ENCODE measurements around the gene VPS45.

DNA sequence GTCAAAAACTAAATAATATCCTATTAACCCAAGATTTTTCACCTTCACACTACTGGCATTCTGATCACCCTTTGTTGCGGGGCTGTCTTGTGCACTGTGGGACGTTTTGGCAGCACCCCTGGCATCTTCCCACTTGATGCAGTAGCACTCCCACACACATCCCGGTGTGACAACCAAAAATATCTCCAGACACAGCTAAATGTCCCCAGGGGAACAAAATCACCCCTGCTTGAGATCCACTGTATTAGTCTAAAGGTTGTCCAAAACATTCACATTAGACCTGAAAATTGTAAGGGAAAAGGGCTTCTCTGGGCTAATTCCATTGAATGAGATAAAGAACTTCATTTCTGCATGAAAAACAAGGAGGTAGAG, 120.0 kb downstream of the VPS45 start:
- TF ChIP-seq SIN3A (IDR thresholded peaks at IDR 0.05; ENCODE audit: borderline replicate concordance, low read depth, low read length) (no peak), JUND (IDR thresholded peaks at IDR 0.05) (no peak), POLR2AphosphoS5 (IDR thresholded peaks at IDR 0.05; ENCODE audit: low read depth, low read length) (no peak), RAD21 (IDR thresholded peaks at IDR 0.05; ENCODE audit: low read length) (no peak)
- TF ChIP-seq, protein P1, sequence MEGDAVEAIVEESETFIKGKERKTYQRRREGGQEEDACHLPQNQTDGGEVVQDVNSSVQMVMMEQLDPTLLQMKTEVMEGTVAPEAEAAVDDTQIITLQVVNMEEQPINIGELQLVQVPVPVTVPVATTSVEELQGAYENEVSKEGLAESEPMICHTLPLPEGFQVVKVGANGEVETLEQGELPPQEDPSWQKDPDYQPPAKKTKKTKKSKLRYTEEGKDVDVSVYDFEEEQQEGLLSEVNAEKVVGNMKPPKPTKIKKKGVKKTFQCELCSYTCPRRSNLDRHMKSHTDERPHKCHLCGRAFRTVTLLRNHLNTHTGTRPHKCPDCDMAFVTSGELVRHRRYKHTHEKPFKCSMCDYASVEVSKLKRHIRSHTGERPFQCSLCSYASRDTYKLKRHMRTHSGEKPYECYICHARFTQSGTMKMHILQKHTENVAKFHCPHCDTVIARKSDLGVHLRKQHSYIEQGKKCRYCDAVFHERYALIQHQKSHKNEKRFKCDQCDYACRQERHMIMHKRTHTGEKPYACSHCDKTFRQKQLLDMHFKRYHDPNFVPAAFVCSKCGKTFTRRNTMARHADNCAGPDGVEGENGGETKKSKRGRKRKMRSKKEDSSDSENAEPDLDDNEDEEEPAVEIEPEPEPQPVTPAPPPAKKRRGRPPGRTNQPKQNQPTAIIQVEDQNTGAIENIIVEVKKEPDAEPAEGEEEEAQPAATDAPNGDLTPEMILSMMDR (IDR thresholded peaks at IDR 0.05): 0 out of 2 replicates have a peak, but pooled peaks have one; percentile 11
